CD4-positive, alpha-beta T cell (primary cell): Measurements from ENCODE around the gene KXD1. TPM values are rescaled to one million over a fixed set of nuclear protein-coding genes. Genes with fewer than 3 reads are reported as not detected.

Source experiments
- ATAC-seq: fragments of 200-7000 bp; cut with Tn5 transposase; one replicate; pipeline ENCODE4 v1.10.0; 2022; ENCODE audit warnings: mild to moderate bottlenecking; ENCODE audit not compliant: poor library complexity
- CTCF ChIA-PET: fragments of 350-600 bp; sonication (Branson Sonifier 250); formaldehyde crosslinking; loops from one replicate; lab custom pipeline; 2021; ENCODE audit warnings: antibody characterized with exemption, inconsistent platforms; lab: Charles Lee
- POLR2A ChIA-PET: fragments of 350-600 bp; sonication (Branson Sonifier 250); formaldehyde crosslinking; loops from one replicate; lab custom pipeline; 2021; ENCODE audit warnings: antibody characterized with exemption, inconsistent platforms; lab: Charles Lee
- DNase-seq, 14 experiments: peaks; one replicate each; pipeline ENCODE4 v3.0.0-alpha.2; 2013 to 2020; ENCODE audit warnings: mixed read lengths in 2 of 14
- H3K27ac ChIP-seq, 2 donors: one replicate each; pipeline versions ENCODE4 v1.5.1 to v1.7.0; 2013; ENCODE audit warnings: low read length in 2 of 2, low read depth in 1 of 2, mild to moderate bottlenecking in 1 of 2
- H3K27me3 ChIP-seq, 2 experiments: 1 replicate in 1 of 2; 2 replicates in 1 of 2; pipeline versions ENCODE4 v1.6.1 to v1.7.0; 2013; ENCODE audit warnings: low read length in 2 of 2, control low read depth in 1 of 2, mild to moderate bottlenecking in 1 of 2, moderate library complexity in 1 of 2; ENCODE audit not compliant: insufficient read depth in 2 of 2, control insufficient read depth in 1 of 2
- H3K36me3 ChIP-seq: one replicate; pipeline ENCODE4 v1.6.1; 2013; ENCODE audit warnings: low read length, control low read depth; ENCODE audit not compliant: insufficient read depth
- H3K4me1 ChIP-seq: one replicate; pipeline ENCODE4 v1.6.1; 2013; ENCODE audit warnings: low read length, control low read depth; ENCODE audit not compliant: insufficient read depth
- H3K4me3 ChIP-seq: one replicate; pipeline ENCODE4 v1.5.1; 2013; ENCODE audit warnings: mild to moderate bottlenecking, low read length, moderate library complexity
- H3K9me3 ChIP-seq, 2 experiments: 1 replicate in 1 of 2; 2 replicates in 1 of 2; pipeline versions ENCODE4 v1.6.1 to v1.7.0; 2013; ENCODE audit warnings: low read length in 2 of 2, mild to moderate bottlenecking in 2 of 2, control low read depth in 1 of 2, moderate library complexity in 1 of 2; ENCODE audit not compliant: control insufficient read depth in 1 of 2, insufficient read depth in 1 of 2
- H3K27ac Mint-ChIP-seq: one replicate; pipeline ENCODE4 v1.8.0; 2020; ENCODE audit warnings: mixed read lengths
- H3K27me3 Mint-ChIP-seq: one replicate; pipeline ENCODE4 v1.8.0; 2021; ENCODE audit warnings: mixed read lengths
- H3K36me3 Mint-ChIP-seq: one replicate; pipeline ENCODE4 v1.8.0; 2021; ENCODE audit warnings: low read depth, mixed read lengths
- H3K4me1 Mint-ChIP-seq: one replicate; pipeline ENCODE4 v1.8.0; 2021; ENCODE audit warnings: low read depth, mixed read lengths
- H3K4me3 Mint-ChIP-seq: one replicate; pipeline ENCODE4 v1.8.0; 2020; ENCODE audit warnings: mild to moderate bottlenecking, mixed read lengths
- H3K9me3 Mint-ChIP-seq: one replicate; pipeline ENCODE4 v1.8.0; 2020; ENCODE audit warnings: mixed read lengths
- CTCF ChIP-seq: fragments of 200-600 bp; IDR thresholded peaks from one replicate; pipeline ENCODE4 v1.8.0; 2022; ENCODE audit warnings: antibody characterized with exemption, mild to moderate bottlenecking
- intact Hi-C, 2 experiments: fragments of 100-400 bp; cut with DNase I in 1 of 2; cut with micrococcal nuclease in 1 of 2; formaldehyde crosslinking; loops; one replicate each; pipeline versions ENCODE4 v1.15.1 to v1.9.0; 2023 to 2025; cut with DNase I, micrococcal nuclease
- total RNA-seq, 174 experiments: library from RNA in 2 of 174; stranded (reverse) in 2 of 174; gene quantifications; one replicate each; pipeline ENCODE4 v1.2.3 and lab custom pipeline; 2021 to 2026

Gene KXD1
- total RNA-seq, 2 experiments from 2014 or later = 64.2 to 66.9 TPM

GRCh38 chr19:18558202-18558555 lies 509 bp downstream of the KXD1 start:
- no peaks in the 10 kb centered on the region for H3K27me3 ChIP-seq
- Mint-ChIP-seq H3K4me1 (peaks cover 26% of the 10 kb centered on the region), H3K9me3 (no peaks in the 10 kb centered on the region), H3K27ac (peak overlapping the region; percentile 98), H3K36me3 (peaks cover 32% of the 10 kb centered on the region), H3K4me3 (peak overlapping the region; percentile 94), H3K27me3 (no peaks in the 10 kb centered on the region)
- no peak for TF ChIP-seq CTCF
- intact Hi-C loops = loop anchor here in 1 of 2 experiments (2.0 kb wide), 1 partner anchor 37 kb away; no protein-coding TSS in a partner anchor
- H3K36me3 ChIP-seq = peaks cover 15% of the 10 kb centered on the region
- ChIA-PET POLR2A (interaction anchor here (0.9 to 4.3 kb wide), 16 partner anchors 9 to 361 kb away, joined by 3 to 87 read pairs (median 6); partner anchors contain the start of genes COPE, DDX49, ELL and FKBP8), CTCF (interaction anchor here (1.0 to 3.0 kb wide), 5 partner anchors 14 to 107 kb away, joined by 3 to 12 read pairs (median 4); partner anchors contain the start of genes ELL and REX1BD)
- peak overlapping the region; percentile 99 for H3K4me3 ChIP-seq
- H3K27ac ChIP-seq = peak overlapping the region; percentile 94 to 97
- H3K9me3 ChIP-seq = no peaks in the 10 kb centered on the region
- H3K4me1 ChIP-seq = peaks cover 30% of the 10 kb centered on the region
- ATAC-seq = no peak
- DNase-seq = peak in 2 of 14 experiments; percentile 22 to 37

- peaks cover 34% of the 10 kb centered on the region for H3K36me3 Mint-ChIP-seq
- Histone ChIP-seq H3K9me3 (no peaks in the 10 kb centered on the region), H3K4me1 (peaks cover 30% of the 10 kb centered on the region), H3K27ac (peak overlapping the region; percentile 94 to 97), H3K36me3 (peaks cover 18% of the 10 kb centered on the region), H3K27me3 (no peaks in the 10 kb centered on the region), H3K4me3 (peak overlapping the region; percentile 99)
- DNase-seq (no peak), ATAC-seq (no peak)
- no peak for TF ChIP-seq CTCF
- CTCF ChIA-PET = interaction anchor here (0.8 to 3.0 kb wide), 4 partner anchors 14 to 38 kb away, joined by 3 to 12 read pairs (median 4); partner anchors contain the start of genes ELL, REX1BD and UBA52
- peaks cover 26% of the 10 kb centered on the region for H3K4me1 Mint-ChIP-seq
- H3K27me3 Mint-ChIP-seq = no peaks in the 10 kb centered on the region
- no peaks in the 10 kb centered on the region for H3K9me3 Mint-ChIP-seq
- peak overlapping the region; percentile 94 for H3K4me3 Mint-ChIP-seq
- H3K27ac Mint-ChIP-seq = peak overlapping the region; percentile 98
- intact Hi-C loops = loop anchor here in 1 of 2 experiments (2.0 kb wide), 1 partner anchor 38 kb away; no protein-coding TSS in a partner anchor
- POLR2A ChIA-PET = interaction anchor here (0.9 to 4.3 kb wide), 11 partner anchors 9 to 361 kb away, joined by 3 to 87 read pairs (median 14); partner anchors contain the start of genes COPE, DDX49, ELL and FKBP8
Measured at GRCh38 chr19:18558604-18559003, 934 bp downstream of the KXD1 start.

- ChIA-PET POLR2A (interaction anchor here (3.6 kb wide), 1 partner anchor 11 kb away, joined by 87 read pairs; the partner anchor contains the start of gene UBA52), CTCF (interaction anchor here (1.0 to 3.0 kb wide), 3 partner anchors 15 to 40 kb away, joined by 3 to 12 read pairs (median 3); partner anchors contain the start of gene REX1BD)
- DNase-seq (no peak), ATAC-seq (no peak)
- TF ChIP-seq CTCF = no peak
- Mint-ChIP-seq H3K27ac (peak overlapping the region; percentile 98), H3K27me3 (no peaks in the 10 kb centered on the region), H3K4me1 (peaks cover 26% of the 10 kb centered on the region), H3K9me3 (no peaks in the 10 kb centered on the region), H3K4me3 (peak overlapping the region; percentile 94), H3K36me3 (peaks cover 43% of the 10 kb centered on the region)
- intact Hi-C loops = loop anchor here in 1 of 2 experiments (2.0 kb wide), 1 partner anchor 39 kb away; no protein-coding TSS in a partner anchor
- H3K4me1 ChIP-seq = peaks cover 30% of the 10 kb centered on the region
- peaks cover 28% of the 10 kb centered on the region for H3K36me3 ChIP-seq
- no peaks in the 10 kb centered on the region for H3K9me3 ChIP-seq
- H3K27me3 ChIP-seq = no peaks in the 10 kb centered on the region
- no peak overlapping the region for H3K27ac ChIP-seq
- H3K4me3 ChIP-seq = no peak overlapping the region
Measured at GRCh38 chr19:18559685-18560084, 2.0 kb downstream of the KXD1 start.
